Esophagus muscularis mucosa (tissue), 2 donors: ENCODE data around the gene AK4.

ENCODE experiments used
- POLR2A ChIP-seq: fragments of 450-650 bp; IDR thresholded peaks from one replicate; pipeline ENCODE4 v1.6.1; 2017; ENCODE audit warnings: antibody characterized with exemption, moderate library complexity, mild to moderate bottlenecking, low read depth
- POLR2AphosphoS5 ChIP-seq, 2 donors: sonication (generic); formaldehyde crosslinking; IDR thresholded peaks; one replicate each; pipeline ENCODE4 v1.6.1; 2017; ENCODE audit warnings: antibody characterized with exemption in 2 of 2

GRCh38 chr1:65180977-65181376 lies 33.0 kb downstream of the AK4 start:
- TF ChIP-seq POLR2AphosphoS5 (IDR thresholded peaks at IDR 0.05) (no peak), POLR2A (no peak)
